GM12873 (cell line): ENCODE measurements around the gene MYO9B.

Source experiments
- CTCF ChIP-seq: IDR thresholded peaks from 2 replicates; pipeline ENCODE4 v1.5.1; 2012; ENCODE audit warnings: low read depth, mild to moderate bottlenecking, moderate library complexity, low read length, control low read depth; ENCODE audit not compliant: insufficient read depth; ENCODE audit errors: missing control alignments

The MYO9B gene

GRCh38 chr19:17063428-17063827 lies 12.1 kb upstream of the MYO9B start:
- TF ChIP-seq CTCF, result no peak

GRCh38 chr19:17069193-17069592 lies 6.4 kb upstream of the MYO9B start:
- TF ChIP-seq CTCF, result no peak

- TF ChIP-seq CTCF, result no peak
These were observed 5.2 kb upstream of the MYO9B start for GRCh38 chr19:17070421-17070820.

GRCh38 chr19:17070912-17071311 lies 4.7 kb upstream of the MYO9B start:
- no peak for TF ChIP-seq CTCF

GRCh38 chr19:17073869-17074633 lies 1.5 kb upstream of the MYO9B start:
- no peak for TF ChIP-seq CTCF

GRCh38 chr19:17074634-17075034 lies 943 bp upstream of the MYO9B start:
- no peak for TF ChIP-seq CTCF

GRCh38 chr19:17075864-17076542 lies 426 bp downstream of the MYO9B start:
- no peak for TF ChIP-seq CTCF
